MM.1S (cell line): Measurements from ENCODE around the gene ROPN1B.

Experiments used
- EZH2 ChIP-seq: fragments of 300-600 bp; sonication (generic); optimal IDR thresholded peaks from 2 replicates; pipeline ENCODE3; 2017; ENCODE audit warnings: low read depth, mild to moderate bottlenecking, antibody characterized with exemption, low read length, mixed read lengths
- EZH2phosphoT487 ChIP-seq: fragments of 300-600 bp; sonication (generic); IDR thresholded peaks from 2 replicates; pipeline ENCODE4 v1.6.1; 2018; ENCODE audit warnings: antibody characterized with exemption, low read length
- TF ChIP-seq, protein P1 (sequence below): fragments of 300-600 bp; sonication (generic); IDR thresholded peaks from 2 replicates; pipeline ENCODE4 v1.5.1; 2016; ENCODE audit warnings: antibody characterized with exemption, low read length, mixed read lengths

DNA sequence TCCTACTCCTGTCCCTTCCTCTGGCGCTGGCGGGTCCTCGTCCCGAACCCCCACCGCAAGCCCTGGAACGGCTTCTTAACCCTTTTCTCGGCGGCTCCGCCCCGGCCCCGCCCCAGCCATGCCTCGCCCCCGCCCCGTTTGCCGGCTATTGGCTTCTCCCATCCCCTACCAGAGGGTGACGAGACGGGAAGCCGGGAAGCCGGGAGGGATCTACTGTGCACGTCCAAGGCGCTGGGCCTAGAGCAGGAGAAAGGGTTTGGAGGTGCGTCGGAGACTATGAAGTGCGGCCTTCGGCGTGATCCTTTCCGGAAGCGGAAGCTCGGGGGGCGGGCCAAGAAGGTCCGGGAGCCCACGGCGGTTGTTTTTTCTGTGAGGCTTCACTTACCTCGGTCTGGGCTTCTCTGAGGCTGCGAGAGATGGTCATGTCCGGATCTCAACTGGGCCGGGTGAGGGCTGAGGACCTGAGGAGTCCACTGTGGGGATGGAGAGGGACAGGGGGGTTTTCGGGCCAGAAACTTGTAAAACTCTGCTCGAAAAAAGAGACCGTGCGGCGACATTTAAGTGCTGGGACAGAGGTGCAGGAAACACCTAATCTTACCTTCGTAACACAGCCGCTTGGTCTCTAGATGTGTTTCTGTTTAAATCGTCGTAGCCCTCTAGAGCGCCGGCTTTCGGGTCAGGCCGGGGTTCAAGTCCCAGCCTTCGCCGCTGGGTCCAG, 21.4 kb downstream of the ROPN1B start:
- TF ChIP-seq, protein P1, sequence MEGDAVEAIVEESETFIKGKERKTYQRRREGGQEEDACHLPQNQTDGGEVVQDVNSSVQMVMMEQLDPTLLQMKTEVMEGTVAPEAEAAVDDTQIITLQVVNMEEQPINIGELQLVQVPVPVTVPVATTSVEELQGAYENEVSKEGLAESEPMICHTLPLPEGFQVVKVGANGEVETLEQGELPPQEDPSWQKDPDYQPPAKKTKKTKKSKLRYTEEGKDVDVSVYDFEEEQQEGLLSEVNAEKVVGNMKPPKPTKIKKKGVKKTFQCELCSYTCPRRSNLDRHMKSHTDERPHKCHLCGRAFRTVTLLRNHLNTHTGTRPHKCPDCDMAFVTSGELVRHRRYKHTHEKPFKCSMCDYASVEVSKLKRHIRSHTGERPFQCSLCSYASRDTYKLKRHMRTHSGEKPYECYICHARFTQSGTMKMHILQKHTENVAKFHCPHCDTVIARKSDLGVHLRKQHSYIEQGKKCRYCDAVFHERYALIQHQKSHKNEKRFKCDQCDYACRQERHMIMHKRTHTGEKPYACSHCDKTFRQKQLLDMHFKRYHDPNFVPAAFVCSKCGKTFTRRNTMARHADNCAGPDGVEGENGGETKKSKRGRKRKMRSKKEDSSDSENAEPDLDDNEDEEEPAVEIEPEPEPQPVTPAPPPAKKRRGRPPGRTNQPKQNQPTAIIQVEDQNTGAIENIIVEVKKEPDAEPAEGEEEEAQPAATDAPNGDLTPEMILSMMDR: no peak
- TF ChIP-seq EZH2: no peak
- TF ChIP-seq EZH2phosphoT487: no peak
